Spleen (tissue), 7 donors: ENCODE results near the gene COL4A2.

Source experiments
- POLR2A ChIP-seq, 3 donors: fragments of 450-650 bp; IDR thresholded peaks; one replicate each; pipeline ENCODE4 v1.5.1; 2017; ENCODE audit warnings: antibody characterized with exemption in 3 of 3, mild to moderate bottlenecking in 1 of 3
- POLR2AphosphoS5 ChIP-seq, 3 donors: sonication (generic); formaldehyde crosslinking; IDR thresholded peaks; one replicate each; pipeline ENCODE4 v1.5.1; 2017; ENCODE audit warnings: antibody characterized with exemption in 3 of 3
- TF ChIP-seq, protein P1 (sequence below), 11 experiments: fragments of 200-600 bp in 7 of 11; fragments of 450-650 bp in 4 of 11; sonication (generic) in 4 of 11; IDR thresholded peaks in 8 of 11; conservative IDR thresholded peaks in 3 of 11; 1 replicate in 7 of 11; 2 replicates in 4 of 11; pipeline versions ENCODE4 v1.4.0 to v1.8.0; 2016 to 2021; ENCODE audit warnings: antibody characterized with exemption in 11 of 11, inconsistent platforms in 4 of 11, mild to moderate bottlenecking in 1 of 11
- donor health status: DM: no; HTN: no; CAD: no; lungs with moderate emphysema.
- donor health status: DM: no; HTN: no; CAD: no.
- donor health status: DM: no; HTN: no; CAD: no.

- TF ChIP-seq POLR2A (IDR thresholded peaks at IDR 0.05) (no peak), POLR2AphosphoS5 (IDR thresholded peaks at IDR 0.05) (no peak)
- TF ChIP-seq, protein P1, sequence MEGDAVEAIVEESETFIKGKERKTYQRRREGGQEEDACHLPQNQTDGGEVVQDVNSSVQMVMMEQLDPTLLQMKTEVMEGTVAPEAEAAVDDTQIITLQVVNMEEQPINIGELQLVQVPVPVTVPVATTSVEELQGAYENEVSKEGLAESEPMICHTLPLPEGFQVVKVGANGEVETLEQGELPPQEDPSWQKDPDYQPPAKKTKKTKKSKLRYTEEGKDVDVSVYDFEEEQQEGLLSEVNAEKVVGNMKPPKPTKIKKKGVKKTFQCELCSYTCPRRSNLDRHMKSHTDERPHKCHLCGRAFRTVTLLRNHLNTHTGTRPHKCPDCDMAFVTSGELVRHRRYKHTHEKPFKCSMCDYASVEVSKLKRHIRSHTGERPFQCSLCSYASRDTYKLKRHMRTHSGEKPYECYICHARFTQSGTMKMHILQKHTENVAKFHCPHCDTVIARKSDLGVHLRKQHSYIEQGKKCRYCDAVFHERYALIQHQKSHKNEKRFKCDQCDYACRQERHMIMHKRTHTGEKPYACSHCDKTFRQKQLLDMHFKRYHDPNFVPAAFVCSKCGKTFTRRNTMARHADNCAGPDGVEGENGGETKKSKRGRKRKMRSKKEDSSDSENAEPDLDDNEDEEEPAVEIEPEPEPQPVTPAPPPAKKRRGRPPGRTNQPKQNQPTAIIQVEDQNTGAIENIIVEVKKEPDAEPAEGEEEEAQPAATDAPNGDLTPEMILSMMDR (IDR thresholded peaks at IDR 0.05 in 8 of 11, conservative IDR thresholded peaks at IDR 0.05 in 3 of 11): no peak
Observed at GRCh38 chr13:110261166-110262081, 45.7 kb upstream of the COL4A2 start.
